ENCODE data around the gene CEP70. TPM values are rescaled to one million over a fixed set of nuclear protein-coding genes. Genes with fewer than 3 reads are reported as not detected.
"Not testable (repeated sequence)": the region's sequence is repeated elsewhere in the genome, so short reads cannot be mapped to it uniquely, and the experiment has no call there.

The CEP70 gene
- polyA plus RNA-seq, 4 donors = 33.9 to 44.8 (median 42.1) TPM

GRCh38 chr3:138455801-138456716 is 138.0 kb downstream of the CEP70 start:
- DNase-seq (ENCODE audit: low read depth in 4 of 4, low spot score in 3 of 4) = no peak

DNA sequence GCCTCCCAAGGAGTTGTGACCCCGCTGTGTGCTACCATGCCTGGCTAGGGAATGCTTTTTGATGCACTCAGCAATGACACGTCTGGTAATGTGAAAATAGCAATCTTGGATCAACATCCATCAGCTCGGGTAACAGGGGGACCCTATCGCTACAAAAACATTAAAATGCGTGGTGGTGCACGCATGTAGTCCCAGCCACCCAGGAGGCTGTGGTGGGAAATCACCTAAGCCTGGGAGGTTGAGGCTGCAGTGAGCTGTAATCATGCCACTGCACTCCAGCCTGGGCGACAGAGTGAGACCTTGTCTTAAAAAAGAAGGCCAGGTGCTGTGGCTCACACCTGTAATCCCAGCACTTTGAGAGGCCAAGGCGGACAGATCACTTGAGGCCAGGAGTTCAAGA is 140.1 kb downstream of the CEP70 start:
- not testable (repeated sequence) for DNase-seq (ENCODE audit: low read depth in 4 of 4, low spot score in 3 of 4)

GRCh38 chr3:138452436-138452835 is 141.6 kb downstream of the CEP70 start:
- DNase-seq (ENCODE audit: low read depth in 4 of 4, low spot score in 3 of 4) = no peak

DNA sequence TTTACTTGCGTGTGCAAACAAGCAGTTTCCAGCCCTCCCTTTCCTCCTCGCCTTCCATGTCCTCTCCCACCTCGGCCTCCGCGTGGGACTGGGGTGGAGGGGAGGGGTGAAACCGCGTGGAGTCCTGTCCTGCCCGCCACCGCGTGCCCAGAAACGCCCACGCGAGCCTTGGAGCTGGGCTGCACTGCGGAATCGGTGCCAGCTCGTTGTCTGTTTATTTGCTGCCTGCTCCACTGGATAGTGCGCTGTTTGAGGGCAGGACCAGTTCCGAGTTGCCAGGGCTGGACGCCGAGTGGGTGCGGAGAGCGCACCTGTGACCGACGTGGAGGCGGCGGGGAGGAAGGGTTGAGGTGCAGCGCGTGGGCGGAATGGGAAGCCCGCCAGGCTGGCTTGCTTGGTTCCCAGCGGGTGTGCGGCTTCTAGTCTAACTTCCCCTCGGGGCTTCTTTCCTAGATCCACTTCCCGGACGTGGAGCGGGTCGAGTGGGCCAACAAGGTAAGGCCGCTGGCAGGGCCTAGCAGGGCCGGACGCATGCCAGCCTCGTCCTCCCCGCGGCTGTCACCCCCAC is 142.4 kb downstream of the CEP70 start:
- DNase-seq (ENCODE audit: low read depth in 4 of 4, low spot score in 3 of 4) = no peak

DNA sequence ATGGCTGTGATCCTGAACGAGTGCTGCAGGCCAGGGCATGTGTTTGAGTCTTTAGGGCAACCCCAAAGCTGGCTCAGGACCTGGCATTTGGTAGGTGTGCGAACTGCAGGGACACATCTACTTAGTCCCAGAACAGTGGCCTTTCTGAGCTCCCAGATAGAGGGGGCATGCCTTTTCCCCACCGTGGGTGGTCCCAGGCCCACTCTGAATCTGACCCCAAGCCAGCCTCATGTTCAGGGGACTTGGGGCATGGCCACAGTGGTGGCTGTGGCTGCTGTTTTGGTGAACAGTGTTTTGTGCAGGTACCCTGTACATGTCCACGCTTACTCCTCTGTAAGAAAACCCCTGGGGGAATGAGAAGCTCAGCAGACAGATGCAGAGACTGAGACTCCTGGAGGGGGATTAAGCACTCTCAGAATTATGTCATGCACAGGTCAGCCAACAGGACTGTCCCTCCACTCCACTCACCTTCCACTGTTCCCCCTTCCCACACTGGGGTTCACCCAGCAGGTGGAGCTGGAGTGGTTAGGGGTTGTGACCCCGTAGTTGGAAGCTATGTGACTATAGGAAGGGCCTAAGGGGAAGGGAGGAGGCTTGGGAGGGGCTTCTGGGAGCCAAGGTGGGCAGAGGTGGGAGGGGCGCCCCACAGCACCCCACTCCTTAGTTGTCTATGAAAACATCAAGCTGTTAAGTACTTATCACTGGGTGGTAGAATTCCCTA is 143.2 kb downstream of the CEP70 start:
- DNase-seq (ENCODE audit: low read depth in 4 of 4, low spot score in 3 of 4) = no peak

- no peak for DNase-seq (ENCODE audit: low read depth in 4 of 4, low spot score in 3 of 4)
These were observed 143.9 kb downstream of the CEP70 start for GRCh38 chr3:138450181-138450580.

DNA sequence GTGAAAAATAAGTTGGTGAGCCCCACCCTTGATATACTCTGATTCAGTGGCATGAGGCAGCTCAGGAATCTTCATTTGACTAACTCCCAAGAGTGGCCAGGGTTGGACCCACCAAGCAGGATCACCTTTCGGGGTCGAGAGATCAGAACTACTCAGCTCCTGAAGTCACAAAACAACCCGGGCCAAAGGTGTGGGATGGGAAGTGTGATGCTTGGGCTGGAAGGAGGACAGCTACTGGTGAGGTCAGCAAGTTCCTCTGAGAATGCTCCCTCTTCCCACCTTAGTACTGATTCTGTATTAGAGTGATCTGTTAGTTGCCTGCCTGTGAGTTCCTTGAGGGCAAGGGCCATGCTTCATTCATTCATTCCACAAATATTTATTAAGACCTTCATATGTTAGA is 144.6 kb downstream of the CEP70 start:
- no peak for DNase-seq (ENCODE audit: low read depth in 4 of 4, low spot score in 3 of 4)

GRCh38 chr3:138448631-138449030 is 145.4 kb downstream of the CEP70 start:
- DNase-seq (ENCODE audit: low read depth in 4 of 4, low spot score in 3 of 4) = no peak

GRCh38 chr3:138445654-138446053 is 148.4 kb downstream of the CEP70 start:
- DNase-seq (ENCODE audit: low read depth in 4 of 4, low spot score in 3 of 4) = no peak

GRCh38 chr3:138445236-138445635 is 148.8 kb downstream of the CEP70 start:
- DNase-seq (ENCODE audit: low read depth in 4 of 4, low spot score in 3 of 4) = no peak

Other genes with a start within 250 kb of the CEP70 start
- 10 to 100 TPM; 30.0 to 34.8 (median 31.7) TPM for gene MRAS, start 245.7 kb downstream of the CEP70 start, polyA plus RNA-seq (ENCODE audit: insufficient read length in 4 of 4)
- 1 to 10 TPM in 3 of 4 donors, under 1 TPM in 1; 0.50 to 1.9 (median 1.7) TPM for gene ESYT3, start 159.6 kb downstream of the CEP70 start, polyA plus RNA-seq (ENCODE audit: insufficient read length in 4 of 4)
- 10 to 100 TPM; 27.1 to 38.8 (median 29.1) TPM for gene FAIM, start 14.5 kb upstream of the CEP70 start, polyA plus RNA-seq (ENCODE audit: insufficient read length in 4 of 4)
- gene PIK3CB, start 240.7 kb upstream of the CEP70 start, polyA plus RNA-seq (ENCODE audit: insufficient read length in 4 of 4) = 10 to 100 TPM; 10.9 to 34.1 (median 32.7) TPM

All from left renal pelvis (tissue), 4 donors.